Colonic mucosa (tissue), 4 donors: ENCODE data around the gene FAM43A. TPM values are rescaled to one million over a fixed set of nuclear protein-coding genes. Genes with fewer than 3 reads are reported as not detected.

Experiments
- DNase-seq: peaks from one replicate; pipeline ENCODE4 v3.0.0-alpha.2; 2020
- H3K27ac ChIP-seq: fragments of 200-600 bp; one replicate; pipeline ENCODE4 v1.8.0; 2021
- H3K27me3 ChIP-seq: fragments of 200-600 bp; one replicate; pipeline ENCODE4 v1.8.0; 2021
- H3K36me3 ChIP-seq: fragments of 200-600 bp; one replicate; pipeline ENCODE4 v1.8.0; 2021
- H3K4me1 ChIP-seq: fragments of 200-600 bp; one replicate; pipeline ENCODE4 v1.8.0; 2021; ENCODE audit warnings: mild to moderate bottlenecking
- H3K4me3 ChIP-seq: fragments of 200-600 bp; one replicate; pipeline ENCODE4 v1.8.0; 2021
- H3K9ac ChIP-seq, 2 donors: one replicate each; pipeline ENCODE4 v1.7.0; 2013; ENCODE audit warnings: control low read depth in 2 of 2, low read depth in 2 of 2, low read length in 2 of 2
- H3K9me3 ChIP-seq: fragments of 200-600 bp; one replicate; pipeline ENCODE4 v1.8.0; 2021
- intact Hi-C: fragments of 100-400 bp; cut with DNase I; formaldehyde crosslinking; loops from one replicate; pipeline ENCODE4 v1.14.1; 2022
- total RNA-seq, 2 donors: library from RNA; stranded (reverse); fragmentation: NEBNext Ultra II Directional in 1 of 2; extraction: Animal tissue kit (Norgen Biotek cat#: 25700) in 1 of 2; gene quantifications; one replicate each; pipeline ENCODE4 v1.2.1, GENCODE V29; 2021
- TF ChIP-seq, protein P1 (sequence below): fragments of 200-600 bp; IDR thresholded peaks from one replicate; pipeline ENCODE4 v1.8.0; 2022; ENCODE audit warnings: antibody characterized with exemption, mild to moderate bottlenecking
- donor health status: healthy.
- donor health status: DM: no; HTN: no; CAD: no.
- donor health status: DM: no; HTN: no; CAD: no.

Gene FAM43A
- total RNA-seq, 2 donors from 2014 or later: 7.2 to 10.2 TPM

DNA sequence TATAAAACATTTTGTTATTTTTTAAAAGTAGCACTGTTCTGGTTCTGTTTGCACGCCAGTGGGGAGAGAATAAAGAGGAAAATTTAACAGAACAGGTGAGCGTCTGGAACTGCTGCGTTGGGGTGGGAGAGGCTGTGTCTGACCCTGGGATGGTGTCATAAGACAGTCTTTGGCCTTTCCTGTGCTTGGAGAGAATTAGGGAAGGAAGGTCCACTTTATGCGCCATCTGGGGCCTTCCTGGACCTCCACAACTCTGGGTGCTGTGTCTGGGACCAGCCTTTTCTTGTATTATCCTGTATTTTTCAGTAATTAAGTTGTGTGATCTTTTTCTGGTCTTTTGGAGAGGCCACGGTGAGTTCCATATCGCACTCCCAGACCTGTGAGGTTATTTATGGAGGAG, 3.3 kb downstream of the FAM43A start:
- no peaks in the 10 kb centered on the region for H3K36me3 ChIP-seq
- H3K27ac ChIP-seq: no peak overlapping the region
- H3K4me1 ChIP-seq: peaks cover 14% of the 10 kb centered on the region
- intact Hi-C loops: loop anchor here (5.0 kb wide), 1 partner anchor 418 kb away; no protein-coding TSS in a partner anchor
- H3K27me3 ChIP-seq: no peaks in the 10 kb centered on the region
- no peak overlapping the region for H3K4me3 ChIP-seq
- H3K9ac ChIP-seq: peak overlapping the region in 1 of 2 donors; percentile 84
- H3K9me3 ChIP-seq: no peaks in the 10 kb centered on the region
- peak; percentile 15 for DNase-seq
- TF ChIP-seq, protein P1, sequence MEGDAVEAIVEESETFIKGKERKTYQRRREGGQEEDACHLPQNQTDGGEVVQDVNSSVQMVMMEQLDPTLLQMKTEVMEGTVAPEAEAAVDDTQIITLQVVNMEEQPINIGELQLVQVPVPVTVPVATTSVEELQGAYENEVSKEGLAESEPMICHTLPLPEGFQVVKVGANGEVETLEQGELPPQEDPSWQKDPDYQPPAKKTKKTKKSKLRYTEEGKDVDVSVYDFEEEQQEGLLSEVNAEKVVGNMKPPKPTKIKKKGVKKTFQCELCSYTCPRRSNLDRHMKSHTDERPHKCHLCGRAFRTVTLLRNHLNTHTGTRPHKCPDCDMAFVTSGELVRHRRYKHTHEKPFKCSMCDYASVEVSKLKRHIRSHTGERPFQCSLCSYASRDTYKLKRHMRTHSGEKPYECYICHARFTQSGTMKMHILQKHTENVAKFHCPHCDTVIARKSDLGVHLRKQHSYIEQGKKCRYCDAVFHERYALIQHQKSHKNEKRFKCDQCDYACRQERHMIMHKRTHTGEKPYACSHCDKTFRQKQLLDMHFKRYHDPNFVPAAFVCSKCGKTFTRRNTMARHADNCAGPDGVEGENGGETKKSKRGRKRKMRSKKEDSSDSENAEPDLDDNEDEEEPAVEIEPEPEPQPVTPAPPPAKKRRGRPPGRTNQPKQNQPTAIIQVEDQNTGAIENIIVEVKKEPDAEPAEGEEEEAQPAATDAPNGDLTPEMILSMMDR: no peak

DNA sequence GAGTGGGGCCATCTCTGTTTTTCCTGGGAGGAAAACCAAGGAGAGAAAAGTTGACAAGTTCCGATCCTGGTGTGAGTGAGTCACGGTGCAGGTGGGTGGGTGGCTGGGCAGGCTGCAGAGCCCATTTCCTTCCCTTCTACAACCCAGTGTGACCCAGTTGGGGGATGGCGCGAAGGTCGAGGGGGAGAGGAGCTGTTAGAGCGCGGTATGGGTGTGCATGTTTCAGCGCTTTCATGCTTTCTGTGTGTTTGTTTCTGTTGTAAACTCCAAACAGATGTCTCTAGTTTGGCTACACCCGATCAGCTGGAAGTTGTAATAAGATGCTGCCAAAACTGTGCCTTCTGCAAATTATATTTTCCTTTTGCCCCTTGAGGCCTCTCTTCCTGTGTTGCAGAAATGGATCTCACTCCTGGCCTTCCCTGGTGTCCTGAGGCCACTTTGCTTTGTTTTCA, 3.8 kb downstream of the FAM43A start:
- Histone ChIP-seq H3K9me3 (no peaks in the 10 kb centered on the region), H3K36me3 (no peaks in the 10 kb centered on the region), H3K27me3 (no peaks in the 10 kb centered on the region), H3K4me1 (peaks cover 14% of the 10 kb centered on the region), H3K4me3 (no peak overlapping the region), H3K27ac (no peak overlapping the region), H3K9ac (no peak overlapping the region)
- TF ChIP-seq, protein P1: no peak
- no peak for DNase-seq
- intact Hi-C loops: loop anchor here (5.0 kb wide), 1 partner anchor 418 kb away; no protein-coding TSS in a partner anchor

DNA sequence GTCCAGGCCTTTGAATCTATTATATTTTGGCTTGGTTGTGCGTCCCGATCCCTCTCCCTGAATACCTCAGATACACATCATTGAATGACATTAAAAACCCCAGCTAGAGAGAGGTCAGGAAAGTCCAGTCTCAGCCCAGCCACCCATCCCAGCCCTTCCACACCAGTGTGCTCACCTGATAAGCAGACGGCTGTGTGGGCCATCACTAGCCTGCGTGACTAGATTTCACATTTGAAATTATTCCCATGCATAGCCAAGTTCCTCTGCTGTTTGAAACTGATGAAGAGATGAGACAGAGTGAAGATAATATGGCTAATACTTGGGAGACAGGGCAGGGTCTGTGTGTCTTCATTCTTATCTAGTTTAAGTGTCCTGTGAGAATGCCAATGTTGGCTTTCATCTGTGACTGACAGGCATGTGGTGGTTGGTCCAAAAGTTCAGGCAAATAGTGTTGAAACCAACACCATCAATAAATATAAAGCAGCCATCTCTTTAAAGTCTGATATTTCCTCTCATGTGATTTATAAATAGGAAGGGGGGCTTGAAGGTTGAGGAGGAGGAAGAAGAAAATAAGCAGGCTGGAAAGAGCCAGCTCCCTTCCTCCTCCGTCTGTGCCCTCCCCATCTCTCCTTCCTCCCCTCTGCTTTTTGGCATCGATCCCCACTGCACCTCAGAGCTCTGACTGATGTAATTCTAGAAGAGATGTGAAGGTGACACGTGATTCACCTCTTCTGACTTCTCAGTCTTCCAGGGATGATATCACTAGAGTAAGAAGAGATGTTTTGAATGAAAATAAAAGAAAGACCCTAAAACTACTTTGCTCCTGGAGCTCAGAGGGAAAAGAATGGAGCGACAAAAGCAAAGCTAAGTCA, 5.1 kb downstream of the FAM43A start:
- TF ChIP-seq, protein P1: no peak
- intact Hi-C loops: loop anchor here (10.0 kb wide), 1 partner anchor 274 kb away; no protein-coding TSS in a partner anchor
- no peak for DNase-seq
- Histone ChIP-seq H3K36me3 (no peaks in the 10 kb centered on the region), H3K4me1 (peaks cover 14% of the 10 kb centered on the region), H3K9me3 (no peaks in the 10 kb centered on the region), H3K4me3 (no peak overlapping the region), H3K27me3 (no peaks in the 10 kb centered on the region), H3K27ac (no peak overlapping the region), H3K9ac (no peak overlapping the region)

DNA sequence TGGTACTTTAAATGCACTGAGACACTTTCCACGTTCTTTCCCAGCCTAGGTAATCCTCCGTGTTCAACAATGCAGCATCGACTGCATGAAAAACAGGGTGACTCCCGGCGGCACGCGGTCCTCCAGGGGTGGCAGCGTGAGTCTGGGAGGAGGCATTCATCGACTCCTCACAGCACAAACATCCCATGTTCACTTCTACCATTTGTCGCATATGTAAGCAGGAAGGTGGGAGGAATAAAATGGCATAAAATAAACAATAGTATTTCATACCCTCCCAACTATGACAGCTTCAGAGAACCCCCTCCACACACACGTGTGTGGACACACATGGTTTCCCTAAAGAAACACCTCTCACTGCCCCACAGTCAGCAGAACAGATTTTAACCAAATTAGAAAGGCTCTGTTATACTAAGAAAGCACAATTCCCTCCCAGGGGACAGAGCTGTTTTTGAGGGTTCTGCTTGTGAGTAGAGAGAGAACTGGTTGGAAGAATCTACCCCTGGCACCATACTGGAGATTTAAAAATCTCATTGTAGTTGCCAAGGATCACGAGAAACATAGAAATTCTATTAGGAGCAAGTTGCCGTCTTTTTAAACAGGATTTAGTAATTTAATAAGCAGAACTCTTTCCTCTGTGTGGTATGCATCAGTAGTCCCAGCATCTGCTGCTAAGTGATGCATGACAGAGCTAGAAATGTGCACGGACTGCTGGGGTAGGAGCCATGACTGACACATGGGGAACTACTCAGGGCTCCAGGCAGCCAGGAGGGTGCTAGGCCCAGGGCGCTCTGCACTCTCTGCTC, 6.0 kb downstream of the FAM43A start:
- H3K4me1 ChIP-seq: peaks cover 14% of the 10 kb centered on the region
- H3K27ac ChIP-seq: no peak overlapping the region
- no peaks in the 10 kb centered on the region for H3K9me3 ChIP-seq
- TF ChIP-seq, protein P1: no peak
- intact Hi-C loops: loop anchor here (10.0 kb wide), 1 partner anchor 273 kb away; no protein-coding TSS in a partner anchor
- H3K36me3 ChIP-seq: no peaks in the 10 kb centered on the region
- no peaks in the 10 kb centered on the region for H3K27me3 ChIP-seq
- no peak for DNase-seq
- H3K4me3 ChIP-seq: no peak overlapping the region
- no peak overlapping the region for H3K9ac ChIP-seq

DNA sequence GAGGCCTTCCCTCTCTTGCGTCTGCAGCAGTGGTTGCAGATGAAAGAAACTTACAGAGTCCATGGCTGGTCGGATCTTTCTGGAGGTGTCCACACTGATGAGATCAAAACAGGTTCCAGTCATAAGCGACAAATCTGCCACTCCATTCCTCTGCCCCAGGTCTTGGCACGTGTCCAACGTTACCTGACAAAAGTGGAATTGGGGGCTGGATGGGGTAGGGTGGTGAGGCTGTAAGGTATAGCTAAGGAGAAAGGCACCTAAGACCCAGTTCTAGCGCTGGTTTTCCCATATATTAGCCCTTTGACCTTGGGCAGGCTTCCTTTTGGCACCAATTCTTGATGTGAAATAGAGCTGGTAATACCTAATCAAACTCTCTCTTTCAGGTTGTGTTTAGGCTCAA, 11.0 kb downstream of the FAM43A start:
- H3K27me3 ChIP-seq: no peaks in the 10 kb centered on the region
- no peak overlapping the region for H3K4me3 ChIP-seq
- no peaks in the 10 kb centered on the region for H3K36me3 ChIP-seq
- no peaks in the 10 kb centered on the region for H3K4me1 ChIP-seq
- no peak overlapping the region for H3K27ac ChIP-seq
- H3K9ac ChIP-seq: no peak overlapping the region
- intact Hi-C loops: loop anchor here (10.0 kb wide), 1 partner anchor 268 kb away; no protein-coding TSS in a partner anchor
- TF ChIP-seq, protein P1: no peak
- no peak for DNase-seq
- no peaks in the 10 kb centered on the region for H3K9me3 ChIP-seq
